HepG2 (cell line): ENCODE measurements around the gene CEMP1. TPM values are rescaled to one million over a fixed set of nuclear protein-coding genes. Genes with fewer than 3 reads are reported as not detected.

Source experiments
- AGO1 ChIP-seq: fragments of 200-400 bp; formaldehyde crosslinking; IDR thresholded peaks from 2 replicates; pipeline ENCODE4 v1.6.1; 2017; ENCODE audit warnings: mild to moderate bottlenecking, low read depth, low read length, moderate library complexity; ENCODE audit not compliant: poor library complexity, severe bottlenecking
- NCOA1 ChIP-seq: sonication (generic); formaldehyde crosslinking; IDR thresholded peaks from 2 replicates; pipeline ENCODE4 v1.9.0; 2021; ENCODE audit warnings: missing genetic modification reagents
- NPAS2 ChIP-seq: sonication (generic); formaldehyde crosslinking; IDR thresholded peaks from 2 replicates; pipeline ENCODE4 v1.8.0; 2022; ENCODE audit warnings: mild to moderate bottlenecking, missing genetic modification reagents, borderline replicate concordance
- NR2F2 ChIP-seq: IDR thresholded peaks from 2 replicates; pipeline ENCODE4 v1.6.1; 2012; ENCODE audit warnings: low read depth, inconsistent platforms, borderline replicate concordance
- SAFB2 ChIP-seq: sonication (generic); formaldehyde crosslinking; IDR thresholded peaks from 2 replicates; pipeline ENCODE4 v1.5.1; 2020; ENCODE audit warnings: missing genetic modification reagents, low read depth, mild to moderate bottlenecking, borderline replicate concordance
- SATB2 ChIP-seq: sonication (generic); formaldehyde crosslinking; IDR thresholded peaks from 2 replicates; pipeline ENCODE4 v1.5.0; 2020; ENCODE audit warnings: missing genetic modification reagents
- TGIF2 ChIP-seq: IDR thresholded peaks from 2 replicates; pipeline ENCODE4 v1.6.1; 2016; ENCODE audit warnings: control low read depth, missing compliant biosample characterization
- U2AF1 ChIP-seq: fragments of 200-400 bp; formaldehyde crosslinking; optimal IDR thresholded peaks from 2 replicates; pipeline ENCODE3; 2017; ENCODE audit warnings: mild to moderate bottlenecking, low read depth, low read length
- YEATS4 ChIP-seq: sonication (generic); formaldehyde crosslinking; IDR thresholded peaks from 2 replicates; pipeline ENCODE4 v1.4.0; 2020; ENCODE audit warnings: missing genetic modification reagents, borderline replicate concordance
- ZNF124 ChIP-seq: sonication (generic); formaldehyde crosslinking; IDR thresholded peaks from 2 replicates; pipeline ENCODE4 v1.4.0; 2020; ENCODE audit warnings: missing genetic modification reagents
- ZNF724P ChIP-seq: sonication (generic); formaldehyde crosslinking; IDR thresholded peaks from 2 replicates; pipeline ENCODE4 v1.8.0; 2022; ENCODE audit warnings: missing genetic modification reagents, borderline replicate concordance
- ZSCAN22 ChIP-seq: sonication (generic); formaldehyde crosslinking; IDR thresholded peaks from 2 replicates; pipeline ENCODE4 v1.4.0; 2020; ENCODE audit warnings: mild to moderate bottlenecking, missing genetic modification reagents
- polyA plus RNA-seq, 8 experiments: library from polyadenylated mRNA; depleted of rRNA in 3 of 8; stranded (reverse) in 7 of 8; unstranded in 1 of 8; fragments of >200 nt; fragmentation: Illumina TruSeq in 4 of 8; extraction: Trizol in 4 of 8; gene quantifications; 2 replicates each; pipeline versions ENCODE4 v1.2.1 to v1.2.3, GENCODE V29; 2011 to 2016; ENCODE audit warnings: low read depth in 4 of 8, missing spikeins in 1 of 8, mixed read lengths in 1 of 8; ENCODE audit not compliant: insufficient read depth in 1 of 8
- total RNA-seq, 5 experiments: library from RNA; depleted of rRNA; stranded (reverse); fragments of >200 nt; fragmentation: Illumina TruSeq; extraction: Trizol; gene quantifications; 2 replicates each; pipeline ENCODE4 v1.2.3, GENCODE V29; 2016; ENCODE audit warnings: low read depth in 1 of 5
- TF ChIP-seq, protein P1 (sequence below), 2 experiments: fragments of 450-650 bp in 1 of 2; sonication (generic) in 1 of 2; formaldehyde crosslinking in 1 of 2; IDR thresholded peaks; 2 replicates each; pipeline versions ENCODE4 v1.6.1 to v1.8.0; 2016 to 2022; ENCODE audit warnings: antibody characterized with exemption in 1 of 2, mild to moderate bottlenecking in 1 of 2, missing genetic modification reagents in 1 of 2
- TF ChIP-seq, protein P2 (sequence below): sonication (generic); formaldehyde crosslinking; IDR thresholded peaks from 2 replicates; pipeline ENCODE4 v1.8.0; 2022; ENCODE audit warnings: missing genetic modification reagents, low read depth, mild to moderate bottlenecking, borderline replicate concordance
- TF ChIP-seq, protein P3 (sequence below): IDR thresholded peaks from 2 replicates; pipeline ENCODE4 v1.6.1; 2018; ENCODE audit warnings: missing genetic modification reagents, mild to moderate bottlenecking, missing compliant biosample characterization

CEMP1 gene
- total and polyA plus RNA-seq, 2 of the 13 experiments (the other 11 are each of a cell fraction or from before 2014, with no cell fraction given), result not detected

DNA sequence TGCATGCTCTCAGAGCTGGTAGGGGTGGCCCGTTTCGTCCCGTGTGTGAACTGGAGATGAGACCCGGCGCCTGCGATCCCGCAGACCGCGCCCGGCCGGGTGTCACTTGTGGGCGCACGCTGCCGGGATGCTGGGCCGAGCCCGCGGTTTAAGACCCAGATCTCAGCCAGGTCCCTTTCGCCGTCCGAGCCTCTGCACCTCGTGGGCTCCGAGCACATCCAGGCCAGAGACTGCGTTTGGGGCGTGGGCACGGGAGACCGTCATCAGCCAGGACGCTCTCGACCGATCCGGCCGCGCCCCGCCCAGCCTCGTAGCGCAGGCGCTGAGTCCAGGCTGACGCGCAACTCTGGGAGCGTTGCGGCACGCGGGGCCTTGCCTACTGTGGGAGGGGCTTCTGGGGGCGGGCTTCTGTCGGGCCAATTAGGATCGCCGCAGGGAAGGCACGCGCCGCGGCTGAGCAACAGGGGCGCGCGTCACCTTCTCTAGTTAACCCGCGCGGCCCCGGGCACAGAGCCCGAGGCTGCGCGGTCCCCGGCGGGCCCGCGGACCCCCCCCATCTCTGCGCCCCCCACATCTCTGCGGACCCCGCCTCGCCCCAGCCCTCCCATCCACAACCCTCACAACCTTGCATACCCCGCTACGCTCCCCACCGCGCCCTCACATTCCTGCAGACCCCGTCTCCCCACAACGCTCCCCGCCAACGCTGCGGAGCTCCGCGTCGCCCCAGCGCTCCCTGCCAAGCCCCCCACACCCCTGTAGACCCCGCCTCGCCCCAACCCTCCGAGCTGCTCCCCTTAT, 687 bp upstream of the CEMP1 start (continued):
- TF ChIP-seq, protein P1, sequence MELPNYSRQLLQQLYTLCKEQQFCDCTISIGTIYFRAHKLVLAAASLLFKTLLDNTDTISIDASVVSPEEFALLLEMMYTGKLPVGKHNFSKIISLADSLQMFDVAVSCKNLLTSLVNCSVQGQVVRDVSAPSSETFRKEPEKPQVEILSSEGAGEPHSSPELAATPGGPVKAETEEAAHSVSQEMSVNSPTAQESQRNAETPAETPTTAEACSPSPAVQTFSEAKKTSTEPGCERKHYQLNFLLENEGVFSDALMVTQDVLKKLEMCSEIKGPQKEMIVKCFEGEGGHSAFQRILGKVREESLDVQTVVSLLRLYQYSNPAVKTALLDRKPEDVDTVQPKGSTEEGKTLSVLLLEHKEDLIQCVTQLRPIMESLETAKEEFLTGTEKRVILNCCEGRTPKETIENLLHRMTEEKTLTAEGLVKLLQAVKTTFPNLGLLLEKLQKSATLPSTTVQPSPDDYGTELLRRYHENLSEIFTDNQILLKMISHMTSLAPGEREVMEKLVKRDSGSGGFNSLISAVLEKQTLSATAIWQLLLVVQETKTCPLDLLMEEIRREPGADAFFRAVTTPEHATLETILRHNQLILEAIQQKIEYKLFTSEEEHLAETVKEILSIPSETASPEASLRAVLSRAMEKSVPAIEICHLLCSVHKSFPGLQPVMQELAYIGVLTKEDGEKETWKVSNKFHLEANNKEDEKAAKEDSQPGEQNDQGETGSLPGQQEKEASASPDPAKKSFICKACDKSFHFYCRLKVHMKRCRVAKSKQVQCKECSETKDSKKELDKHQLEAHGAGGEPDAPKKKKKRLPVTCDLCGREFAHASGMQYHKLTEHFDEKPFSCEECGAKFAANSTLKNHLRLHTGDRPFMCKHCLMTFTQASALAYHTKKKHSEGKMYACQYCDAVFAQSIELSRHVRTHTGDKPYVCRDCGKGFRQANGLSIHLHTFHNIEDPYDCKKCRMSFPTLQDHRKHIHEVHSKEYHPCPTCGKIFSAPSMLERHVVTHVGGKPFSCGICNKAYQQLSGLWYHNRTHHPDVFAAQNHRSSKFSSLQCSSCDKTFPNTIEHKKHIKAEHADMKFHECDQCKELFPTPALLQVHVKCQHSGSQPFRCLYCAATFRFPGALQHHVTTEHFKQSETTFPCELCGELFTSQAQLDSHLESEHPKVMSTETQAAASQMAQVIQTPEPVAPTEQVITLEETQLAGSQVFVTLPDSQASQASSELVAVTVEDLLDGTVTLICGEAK (IDR thresholded peaks at IDR 0.05), result no peak
- TF ChIP-seq, protein P1 (CRISPR knock-in tag; IDR thresholded peaks at IDR 0.05), result no peak
- TF ChIP-seq NPAS2 (CRISPR knock-in tag) (no peak), YEATS4 (CRISPR knock-in tag) (peak; percentile 74), SATB2 (0 out of 2 replicates have a peak, but pooled peaks have one; percentile 21), AGO1 (no peak), U2AF1 (no peak), SAFB2 (CRISPR knock-in tag) (peak; percentile 49), ZNF724P (CRISPR knock-in tag) (no peak), TGIF2 (CRISPR knock-in tag) (peak; percentile 50; the same call in 1 of the 2 replicates), NCOA1 (CRISPR knock-in tag) (no peak; the same call in 1 of the 2 replicates), NR2F2 (no peak), ZSCAN22 (CRISPR knock-in tag) (no peak), ZNF124 (CRISPR knock-in tag) (0 out of 2 replicates have a peak, but pooled peaks have one; percentile 40)
- TF ChIP-seq, protein P2, sequence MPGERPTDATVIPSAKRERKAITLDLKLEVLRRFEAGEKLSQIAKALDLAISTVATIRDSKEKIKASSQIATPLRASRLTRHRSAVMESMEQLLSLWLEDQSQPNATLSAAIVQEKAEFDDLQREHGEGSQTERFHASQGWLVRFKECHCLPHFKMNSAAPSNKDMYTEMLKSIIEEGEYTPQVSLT (CRISPR knock-in tag), result no peak
- TF ChIP-seq, protein P3, sequence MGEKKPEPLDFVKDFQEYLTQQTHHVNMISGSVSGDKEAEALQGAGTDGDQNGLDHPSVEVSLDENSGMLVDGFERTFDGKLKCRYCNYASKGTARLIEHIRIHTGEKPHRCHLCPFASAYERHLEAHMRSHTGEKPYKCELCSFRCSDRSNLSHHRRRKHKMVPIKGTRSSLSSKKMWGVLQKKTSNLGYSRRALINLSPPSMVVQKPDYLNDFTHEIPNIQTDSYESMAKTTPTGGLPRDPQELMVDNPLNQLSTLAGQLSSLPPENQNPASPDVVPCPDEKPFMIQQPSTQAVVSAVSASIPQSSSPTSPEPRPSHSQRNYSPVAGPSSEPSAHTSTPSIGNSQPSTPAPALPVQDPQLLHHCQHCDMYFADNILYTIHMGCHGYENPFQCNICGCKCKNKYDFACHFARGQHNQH (CRISPR knock-in tag), result no peak
